ENCODE results near the gene GRIK4. TPM values are rescaled to one million over a fixed set of nuclear protein-coding genes. Genes with fewer than 3 reads are reported as not detected.

GRIK4 gene
- total RNA-seq, 1 experiment from 2014 or later = not detected

GRCh38 chr11:120994091-120994859, 482.7 kb downstream of the GRIK4 start:
- Histone ChIP-seq H3K4me3 (no peak overlapping the region), H3K79me2 (ENCODE audit: low read depth) (no peaks in the 10 kb centered on the region), H3K27ac (no peak overlapping the region), H3F3A (ENCODE audit: insufficient read depth, low read depth) (no peaks in the 10 kb centered on the region), H3K4me1 (replicated peaks; ENCODE audit: insufficient read depth) (no peaks in the 10 kb centered on the region), H3K36me3 (ENCODE audit: low read depth) (no peaks in the 10 kb centered on the region), H3K4me2 (no peak overlapping the region), H3K9me2 (ENCODE audit: insufficient read depth) (no peaks in the 10 kb centered on the region), H4K20me1 (ENCODE audit: insufficient read depth) (no peaks in the 10 kb centered on the region), H3K27me3 (ENCODE audit: insufficient read depth, low read depth) (peaks cover 98% of the 10 kb centered on the region), H2AFZ (no peak overlapping the region), H3K9me3 (ENCODE audit: insufficient read depth, low read depth) (no peaks in the 10 kb centered on the region)
- TF ChIP-seq CTCF (conservative IDR thresholded peaks at IDR 0.05) (no peak), EZH2 (IDR thresholded peaks at IDR 0.05; ENCODE audit: low read depth) (no peak)
- intact Hi-C loops (cut with micrococcal nuclease; ENCODE audit: unreplicated experiment) = no loop called here
- ChIA-PET POLR2A (ENCODE audit: unreplicated experiment) (no interaction called here), CTCF (no interaction called here)
- no TSS peak for BruUV-seq (replicated peaks)
- DNase-seq = peak in 1 of 2 experiments; percentile 22

GRCh38 chr11:120995184-120995583, 483.6 kb downstream of the GRIK4 start:
- CTCF ChIA-PET = no interaction called here
- Histone ChIP-seq H3K9me3 (ENCODE audit: insufficient read depth, low read depth) (no peaks in the 10 kb centered on the region), H3F3A (ENCODE audit: insufficient read depth, low read depth) (no peaks in the 10 kb centered on the region), H3K9me2 (ENCODE audit: insufficient read depth) (no peaks in the 10 kb centered on the region), H3K4me1 (replicated peaks; ENCODE audit: insufficient read depth) (no peaks in the 10 kb centered on the region), H2AFZ (no peak overlapping the region), H3K4me3 (no peak overlapping the region), H3K79me2 (ENCODE audit: low read depth) (no peaks in the 10 kb centered on the region), H4K20me1 (ENCODE audit: insufficient read depth) (no peaks in the 10 kb centered on the region), H3K27ac (no peak overlapping the region), H3K36me3 (ENCODE audit: low read depth) (no peaks in the 10 kb centered on the region), H3K27me3 (ENCODE audit: insufficient read depth, low read depth) (peaks cover 98% of the 10 kb centered on the region), H3K4me2 (no peak overlapping the region)
- BruUV-seq (replicated peaks) = no TSS peak
- intact Hi-C loops (cut with micrococcal nuclease; ENCODE audit: unreplicated experiment) = no loop called here
- POLR2A ChIA-PET (ENCODE audit: unreplicated experiment) = no interaction called here
- peak in 1 of 2 experiments; percentile 8 for DNase-seq
- TF ChIP-seq CTCF (conservative IDR thresholded peaks at IDR 0.05) (no peak), EZH2 (IDR thresholded peaks at IDR 0.05; ENCODE audit: low read depth) (no peak)

DNA sequence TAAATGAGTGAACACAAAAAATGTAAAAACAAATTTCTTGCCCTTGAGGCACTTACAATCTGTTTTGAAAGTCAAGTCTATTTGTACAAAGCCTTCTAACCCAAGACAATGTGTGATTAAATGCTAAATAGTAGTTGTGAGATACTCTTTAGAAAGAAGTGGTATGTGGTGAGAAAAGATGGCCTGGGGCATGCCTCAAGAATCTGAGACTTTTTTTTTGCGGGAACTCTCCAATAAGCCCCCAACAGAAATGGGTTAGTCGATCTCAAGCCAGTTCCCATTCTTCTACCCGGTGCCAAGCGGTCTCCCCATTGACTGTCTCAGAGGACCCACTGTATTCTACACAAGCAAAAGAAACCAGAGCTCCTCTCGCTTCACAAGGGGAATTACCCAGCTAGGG, 485.4 kb downstream of the GRIK4 start:
- H3K9me3 ChIP-seq (ENCODE audit: insufficient read depth, low read depth) = no peaks in the 10 kb centered on the region
- no peak overlapping the region for H3K27ac ChIP-seq
- TF ChIP-seq EZH2 (IDR thresholded peaks at IDR 0.05; ENCODE audit: low read depth) (no peak), CTCF (conservative IDR thresholded peaks at IDR 0.05) (no peak)
- no peak overlapping the region for H3K4me3 ChIP-seq
- H3K27me3 ChIP-seq (ENCODE audit: insufficient read depth, low read depth) = peaks cover 98% of the 10 kb centered on the region
- H3F3A ChIP-seq (ENCODE audit: insufficient read depth, low read depth) = no peaks in the 10 kb centered on the region
- no peaks in the 10 kb centered on the region for H3K9me2 ChIP-seq (ENCODE audit: insufficient read depth)
- H3K4me1 ChIP-seq (replicated peaks; ENCODE audit: insufficient read depth) = no peaks in the 10 kb centered on the region
- intact Hi-C loops (cut with micrococcal nuclease; ENCODE audit: unreplicated experiment) = no loop called here
- DNase-seq = peak in 1 of 2 experiments; percentile 4
- no peaks in the 10 kb centered on the region for H3K79me2 ChIP-seq (ENCODE audit: low read depth)
- CTCF ChIA-PET = no interaction called here
- H3K36me3 ChIP-seq (ENCODE audit: low read depth) = no peaks in the 10 kb centered on the region
- H4K20me1 ChIP-seq (ENCODE audit: insufficient read depth) = no peaks in the 10 kb centered on the region
- BruUV-seq (replicated peaks) = no TSS peak
- POLR2A ChIA-PET (ENCODE audit: unreplicated experiment) = no interaction called here
- H3K4me2 ChIP-seq = no peak overlapping the region
- no peak overlapping the region for H2AFZ ChIP-seq
